Measurements from ENCODE around the gene MSANTD2.

DNA sequence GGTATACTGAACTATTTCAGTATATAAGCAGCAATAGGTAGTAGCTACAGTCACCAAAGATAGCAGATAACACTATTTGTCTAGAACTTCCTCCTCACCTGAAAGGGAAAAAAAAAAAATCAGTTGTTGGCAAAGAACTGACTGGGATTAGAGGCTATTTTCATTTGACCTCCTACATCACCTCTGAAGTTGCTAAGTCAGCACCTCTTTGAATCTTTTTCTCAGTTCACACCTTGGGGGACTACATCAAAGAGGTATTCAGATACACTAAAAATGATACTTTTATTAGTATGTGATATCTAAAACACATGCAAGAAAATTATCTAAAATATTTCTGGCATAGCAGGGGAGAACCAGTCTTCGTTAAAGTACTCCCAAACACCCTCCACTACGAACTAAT, 16.2 kb downstream of the MSANTD2 start:
- TF ChIP-seq, protein P1, sequence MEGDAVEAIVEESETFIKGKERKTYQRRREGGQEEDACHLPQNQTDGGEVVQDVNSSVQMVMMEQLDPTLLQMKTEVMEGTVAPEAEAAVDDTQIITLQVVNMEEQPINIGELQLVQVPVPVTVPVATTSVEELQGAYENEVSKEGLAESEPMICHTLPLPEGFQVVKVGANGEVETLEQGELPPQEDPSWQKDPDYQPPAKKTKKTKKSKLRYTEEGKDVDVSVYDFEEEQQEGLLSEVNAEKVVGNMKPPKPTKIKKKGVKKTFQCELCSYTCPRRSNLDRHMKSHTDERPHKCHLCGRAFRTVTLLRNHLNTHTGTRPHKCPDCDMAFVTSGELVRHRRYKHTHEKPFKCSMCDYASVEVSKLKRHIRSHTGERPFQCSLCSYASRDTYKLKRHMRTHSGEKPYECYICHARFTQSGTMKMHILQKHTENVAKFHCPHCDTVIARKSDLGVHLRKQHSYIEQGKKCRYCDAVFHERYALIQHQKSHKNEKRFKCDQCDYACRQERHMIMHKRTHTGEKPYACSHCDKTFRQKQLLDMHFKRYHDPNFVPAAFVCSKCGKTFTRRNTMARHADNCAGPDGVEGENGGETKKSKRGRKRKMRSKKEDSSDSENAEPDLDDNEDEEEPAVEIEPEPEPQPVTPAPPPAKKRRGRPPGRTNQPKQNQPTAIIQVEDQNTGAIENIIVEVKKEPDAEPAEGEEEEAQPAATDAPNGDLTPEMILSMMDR (IDR thresholded peaks at IDR 0.05) = no peak
- no peak for TF ChIP-seq POLR2A (IDR thresholded peaks at IDR 0.05)
- TF ChIP-seq POLR2AphosphoS5 (IDR thresholded peaks at IDR 0.05; ENCODE audit: insufficient read depth in 1 of 2, low read depth in 1 of 2) = no peak
